Activated CD4-positive, alpha-beta T cell treated with anti-CD3 and anti-CD28 coated beads, Interleukin-2, amount 10 ng/mL, durations not matched to agents 7 days and 5 days (primary cell): ENCODE measurements around the gene VEGFB. TPM values are rescaled to one million over a fixed set of nuclear protein-coding genes. Genes with fewer than 3 reads are reported as not detected.

Source experiments
- CTCF ChIA-PET: fragments of 350-600 bp; sonication (Branson Sonifier 250); formaldehyde crosslinking; loops from one replicate; lab custom pipeline; 2021; ENCODE audit warnings: antibody characterized with exemption; lab: Charles Lee
- POLR2A ChIA-PET: fragments of 350-600 bp; sonication (Branson Sonifier 250); formaldehyde crosslinking; loops from one replicate; lab custom pipeline; 2021; ENCODE audit warnings: antibody characterized with exemption; lab: Charles Lee
- DNase-seq: peaks from one replicate; pipeline ENCODE4 v3.0.0-alpha.2; 2020
- H3K27ac Mint-ChIP-seq: one replicate; pipeline ENCODE4 v1.8.0; 2021; ENCODE audit warnings: mild to moderate bottlenecking, moderate library complexity, mixed read lengths
- H3K27me3 Mint-ChIP-seq: one replicate; pipeline ENCODE4 v1.8.0; 2021; ENCODE audit warnings: mixed read lengths
- H3K36me3 Mint-ChIP-seq: one replicate; pipeline ENCODE4 v1.8.0; 2021; ENCODE audit warnings: low read depth, mixed read lengths
- H3K4me1 Mint-ChIP-seq: one replicate; pipeline ENCODE4 v1.8.0; 2021; ENCODE audit warnings: mixed read lengths
- H3K4me3 Mint-ChIP-seq: one replicate; pipeline ENCODE4 v1.8.0; 2021; ENCODE audit warnings: mild to moderate bottlenecking, moderate library complexity, mixed read lengths
- H3K9me3 Mint-ChIP-seq: one replicate; pipeline ENCODE4 v1.8.0; 2021; ENCODE audit warnings: mixed read lengths
- total RNA-seq, 2 experiments: library from RNA; stranded (reverse); gene quantifications; one replicate each; pipeline ENCODE4 v1.2.3, GENCODE V29; 2021

Gene VEGFB
- total RNA-seq, 2 experiments from 2014 or later, result 51.1 to 60.3 TPM

- ChIA-PET POLR2A (interaction anchor here (0.6 to 1.0 kb wide), 2 partner anchors 15 to 78 kb away, joined by 3 read pairs; no protein-coding TSS in a partner anchor), CTCF (interaction anchor here (0.7 to 9.2 kb wide), 9 partner anchors 11 to 78 kb away, joined by 3 to 94 read pairs (median 7); partner anchors contain the start of genes FERMT3 and PLCB3)
- peak; percentile 73 for DNase-seq
- Mint-ChIP-seq H3K4me3 (peak overlapping the region; percentile 86), H3K9me3 (no peaks in the 10 kb centered on the region), H3K4me1 (peaks cover 43% of the 10 kb centered on the region), H3K36me3 (peaks cover 5% of the 10 kb centered on the region), H3K27ac (peak overlapping the region; percentile 87), H3K27me3 (no peaks in the 10 kb centered on the region)
These were observed 7.8 kb upstream of the VEGFB start for GRCh38 chr11:64226507-64227051.

GRCh38 chr11:64227405-64227956, 6.9 kb upstream of the VEGFB start:
- Mint-ChIP-seq H3K9me3 (no peaks in the 10 kb centered on the region), H3K27me3 (no peaks in the 10 kb centered on the region), H3K4me3 (peak overlapping the region; percentile 86), H3K4me1 (peaks cover 51% of the 10 kb centered on the region), H3K36me3 (peaks cover 5% of the 10 kb centered on the region), H3K27ac (peak overlapping the region; percentile 87)
- DNase-seq, result no peak
- POLR2A ChIA-PET, result no interaction called here
- CTCF ChIA-PET, result interaction anchor here (1.0 to 9.2 kb wide), 6 partner anchors 14 to 77 kb away, joined by 3 to 94 read pairs (median 8); partner anchors contain the start of genes FERMT3, FKBP2 and PLCB3

- CTCF ChIA-PET, result interaction anchor here (0.7 to 9.2 kb wide), 4 partner anchors 12 to 75 kb away, joined by 3 to 94 read pairs (median 3); partner anchors contain the start of gene FERMT3
- DNase-seq, result no peak
- H3K4me1 Mint-ChIP-seq, result peaks cover 59% of the 10 kb centered on the region
These were observed 5.2 kb upstream of the VEGFB start for GRCh38 chr11:64229090-64229743.

GRCh38 chr11:64229744-64230170, 4.6 kb upstream of the VEGFB start:
- H3K4me1 Mint-ChIP-seq, result peaks cover 58% of the 10 kb centered on the region
- H3K4me3 Mint-ChIP-seq, result peak overlapping the region; percentile 87
- H3K27ac Mint-ChIP-seq, result peak overlapping the region; percentile 94
- peaks cover 5% of the 10 kb centered on the region for H3K36me3 Mint-ChIP-seq
- ChIA-PET CTCF (interaction anchor here (0.6 to 9.2 kb wide), 5 partner anchors 10 to 74 kb away, joined by 3 to 94 read pairs (median 3); partner anchors contain the start of gene FERMT3), POLR2A (no interaction called here)
- no peaks in the 10 kb centered on the region for H3K9me3 Mint-ChIP-seq
- no peaks in the 10 kb centered on the region for H3K27me3 Mint-ChIP-seq
- DNase-seq, result no peak

More at GRCh38 chr11:64229090-64229743, 5.2 kb upstream of the VEGFB start:
- peaks cover 5% of the 10 kb centered on the region for H3K36me3 Mint-ChIP-seq
- H3K27ac Mint-ChIP-seq, result peak overlapping the region; percentile 94
- POLR2A ChIA-PET, result no interaction called here
- peak overlapping the region; percentile 87 for H3K4me3 Mint-ChIP-seq
- H3K27me3 Mint-ChIP-seq, result no peaks in the 10 kb centered on the region
- H3K9me3 Mint-ChIP-seq, result no peaks in the 10 kb centered on the region

- POLR2A ChIA-PET, result no interaction called here
- peaks cover 5% of the 10 kb centered on the region for H3K36me3 Mint-ChIP-seq
- H3K27ac Mint-ChIP-seq, result peak within 1 kb of the TSS; percentile 94
- DNase-seq, result peak; percentile 94
- H3K9me3 Mint-ChIP-seq, result no peaks in the 10 kb centered on the region
- CTCF ChIA-PET, result interaction anchor here (0.6 to 9.2 kb wide), 7 partner anchors 11 to 96 kb away, joined by 3 to 94 read pairs (median 3); partner anchors contain the start of gene FERMT3
- peak within 1 kb of the TSS; percentile 87 for H3K4me3 Mint-ChIP-seq
- no peaks in the 10 kb centered on the region for H3K27me3 Mint-ChIP-seq
- peaks cover 56% of the 10 kb centered on the region for H3K4me1 Mint-ChIP-seq
These were observed 4.0 kb upstream of the VEGFB start, which contains the start of gene DNAJC4 for GRCh38 chr11:64230171-64230984. TSS of gene DNAJC4 (plus strand) at chr11:64230548. CDS start at chr11:64230855, 307 bp downstream.

GRCh38 chr11:64230985-64231365, 3.4 kb upstream of the VEGFB start:
- ChIA-PET CTCF (interaction anchor here (0.6 to 1.2 kb wide), 3 partner anchors 12 to 95 kb away, joined by 4 read pairs; no protein-coding TSS in a partner anchor), POLR2A (no interaction called here)
- peaks cover 61% of the 10 kb centered on the region for H3K4me1 Mint-ChIP-seq
- no peak for DNase-seq
- peak overlapping the region; percentile 87 for H3K4me3 Mint-ChIP-seq
- peaks cover 7% of the 10 kb centered on the region for H3K36me3 Mint-ChIP-seq
- H3K27me3 Mint-ChIP-seq, result no peaks in the 10 kb centered on the region
- H3K9me3 Mint-ChIP-seq, result no peaks in the 10 kb centered on the region
- peak overlapping the region; percentile 94 for H3K27ac Mint-ChIP-seq

GRCh38 chr11:64231546-64231945, 2.8 kb upstream of the VEGFB start:
- peak overlapping the region; percentile 87 for H3K4me3 Mint-ChIP-seq
- POLR2A ChIA-PET, result no interaction called here
- H3K27me3 Mint-ChIP-seq, result no peaks in the 10 kb centered on the region
- peaks cover 62% of the 10 kb centered on the region for H3K4me1 Mint-ChIP-seq
- CTCF ChIA-PET, result interaction anchor here (0.6 to 1.7 kb wide), 5 partner anchors 11 to 111 kb away, joined by 3 to 4 read pairs (median 4); no protein-coding TSS in a partner anchor
- no peak for DNase-seq
- H3K27ac Mint-ChIP-seq, result no peak overlapping the region
- no peaks in the 10 kb centered on the region for H3K9me3 Mint-ChIP-seq
- H3K36me3 Mint-ChIP-seq, result peaks cover 7% of the 10 kb centered on the region

GRCh38 chr11:64232182-64232966, 2.0 kb upstream of the VEGFB start:
- POLR2A ChIA-PET, result interaction anchor here (0.6 to 1.0 kb wide), 2 partner anchors 9 to 45 kb away, joined by 3 read pairs; partner anchors contain the start of gene FKBP2
- CTCF ChIA-PET, result interaction anchor here (0.6 to 2.0 kb wide), 13 partner anchors 9 to 217 kb away, joined by 3 to 6 read pairs (median 4); partner anchors contain the start of genes ESRRA and PLCB3
- Mint-ChIP-seq H3K4me1 (peaks cover 65% of the 10 kb centered on the region), H3K4me3 (peak overlapping the region; percentile 52), H3K27me3 (no peaks in the 10 kb centered on the region), H3K9me3 (no peaks in the 10 kb centered on the region), H3K27ac (peak overlapping the region; percentile 46), H3K36me3 (peaks cover 9% of the 10 kb centered on the region)
- no peak for DNase-seq

GRCh38 chr11:64232967-64233315, 1.4 kb upstream of the VEGFB start:
- POLR2A ChIA-PET, result interaction anchor here (0.6 to 1.0 kb wide), 3 partner anchors 8 to 72 kb away, joined by 3 read pairs; partner anchors contain the start of gene FKBP2
- H3K4me1 Mint-ChIP-seq, result peaks cover 62% of the 10 kb centered on the region
- DNase-seq, result no peak
- peak overlapping the region; percentile 14 for H3K4me3 Mint-ChIP-seq
- peaks cover 13% of the 10 kb centered on the region for H3K36me3 Mint-ChIP-seq
- no peaks in the 10 kb centered on the region for H3K27me3 Mint-ChIP-seq
- H3K27ac Mint-ChIP-seq, result no peak overlapping the region
- CTCF ChIA-PET, result interaction anchor here (0.6 to 2.0 kb wide), 12 partner anchors 10 to 218 kb away, joined by 3 to 6 read pairs (median 4); partner anchors contain the start of genes ESRRA and PLCB3
- no peaks in the 10 kb centered on the region for H3K9me3 Mint-ChIP-seq

- Mint-ChIP-seq H3K27ac (peak overlapping the region; percentile 73), H3K4me1 (peaks cover 58% of the 10 kb centered on the region), H3K4me3 (peak overlapping the region; percentile 83), H3K36me3 (peaks cover 13% of the 10 kb centered on the region), H3K27me3 (no peaks in the 10 kb centered on the region), H3K9me3 (no peaks in the 10 kb centered on the region)
- ChIA-PET CTCF (interaction anchor here (0.6 to 2.0 kb wide), 4 partner anchors 67 to 777 kb away, joined by 3 to 5 read pairs (median 4); no protein-coding TSS in a partner anchor), POLR2A (interaction anchor here (0.6 kb wide), 1 partner anchor 34 kb away, joined by 3 read pairs; no protein-coding TSS in a partner anchor)
- DNase-seq, result peak; percentile 49
These were observed 429 bp downstream of the VEGFB start for GRCh38 chr11:64234647-64235379.
